Progenitor cell of endocrine pancreas (in vitro differentiated cells): ENCODE measurements around the gene LRRC27. TPM values are rescaled to one million over a fixed set of nuclear protein-coding genes. Genes with fewer than 3 reads are reported as not detected.

Experiments used
- DNase-seq: peaks from one replicate; pipeline ENCODE4 v3.0.0; 2021; ENCODE audit warnings: low spot score; ENCODE audit not compliant: unreplicated experiment
- H3K27ac Mint-ChIP-seq: 2 replicates; pipeline ENCODE4 v1.8.0; 2021; ENCODE audit warnings: mild to moderate bottlenecking, moderate library complexity, mixed read lengths
- H3K27me3 Mint-ChIP-seq: 2 replicates; pipeline ENCODE4 v1.8.0; 2021; ENCODE audit warnings: mixed read lengths
- H3K36me3 Mint-ChIP-seq: 2 replicates; pipeline ENCODE4 v1.8.0; 2022; ENCODE audit warnings: mixed read lengths; ENCODE audit not compliant: insufficient read depth
- H3K4me1 Mint-ChIP-seq: 2 replicates; pipeline ENCODE4 v1.8.0; 2021; ENCODE audit warnings: low read depth, mixed read lengths
- H3K4me3 Mint-ChIP-seq: 2 replicates; pipeline ENCODE4 v1.8.0; 2021; ENCODE audit warnings: low read depth, mild to moderate bottlenecking, moderate library complexity, mixed read lengths
- H3K9me3 Mint-ChIP-seq: 2 replicates; pipeline ENCODE4 v1.8.0; 2021; ENCODE audit warnings: low read depth, mixed read lengths
- CTCF ChIP-seq: fragments of 200-600 bp; sonication (generic); IDR thresholded peaks from one replicate; pipeline ENCODE4 v1.5.0; 2021; ENCODE audit warnings: antibody characterized with exemption, mild to moderate bottlenecking; ENCODE audit not compliant: unreplicated experiment
- total RNA-seq: library from RNA; stranded (reverse); gene quantifications from 2 replicates; pipeline ENCODE4 v1.2.1, GENCODE V29; 2021

Gene LRRC27
- total RNA-seq, 1 donor from 2014 or later = 22.1 TPM

GRCh38 chr10:132321726-132322125 lies 10.3 kb upstream of the LRRC27 start:
- H3K36me3 Mint-ChIP-seq = peaks cover 12% of the 10 kb centered on the region
- no peak overlapping the region for H3K4me3 Mint-ChIP-seq

GRCh38 chr10:132322586-132323048 lies 9.4 kb upstream of the LRRC27 start:
- H3K27ac Mint-ChIP-seq = no peak overlapping the region

More at GRCh38 chr10:132321726-132322125, 10.3 kb upstream of the LRRC27 start:
- DNase-seq = no peak
- Mint-ChIP-seq H3K9me3 (no peaks in the 10 kb centered on the region), H3K27me3 (no peaks in the 10 kb centered on the region), H3K4me1 (no peaks in the 10 kb centered on the region), H3K27ac (no peak overlapping the region)
- no peak for TF ChIP-seq CTCF

GRCh38 chr10:132324186-132324585 lies 7.8 kb upstream of the LRRC27 start:
- Mint-ChIP-seq H3K27me3 (no peaks in the 10 kb centered on the region), H3K9me3 (no peaks in the 10 kb centered on the region), H3K4me1 (peaks cover 4% of the 10 kb centered on the region), H3K36me3 (peaks cover 19% of the 10 kb centered on the region), H3K4me3 (no peak overlapping the region), H3K27ac (no peak overlapping the region)
- DNase-seq = no peak
- TF ChIP-seq CTCF = no peak

More at GRCh38 chr10:132322586-132323048, 9.4 kb upstream of the LRRC27 start:
- no peaks in the 10 kb centered on the region for H3K9me3 Mint-ChIP-seq
- peaks cover 17% of the 10 kb centered on the region for H3K36me3 Mint-ChIP-seq
- no peaks in the 10 kb centered on the region for H3K27me3 Mint-ChIP-seq
- TF ChIP-seq CTCF = no peak
- no peak for DNase-seq
- no peaks in the 10 kb centered on the region for H3K4me1 Mint-ChIP-seq
- no peak overlapping the region for H3K4me3 Mint-ChIP-seq

GRCh38 chr10:132326344-132326889 lies 5.6 kb upstream of the LRRC27 start:
- Mint-ChIP-seq H3K27me3 (no peaks in the 10 kb centered on the region), H3K4me1 (peaks cover 19% of the 10 kb centered on the region), H3K36me3 (peaks cover 19% of the 10 kb centered on the region), H3K27ac (no peak overlapping the region), H3K9me3 (no peaks in the 10 kb centered on the region), H3K4me3 (no peak overlapping the region)
- no peak for TF ChIP-seq CTCF
- DNase-seq = no peak

- Mint-ChIP-seq H3K27ac (no peak overlapping the region), H3K9me3 (no peaks in the 10 kb centered on the region), H3K36me3 (peaks cover 19% of the 10 kb centered on the region), H3K4me1 (peaks cover 19% of the 10 kb centered on the region), H3K27me3 (no peaks in the 10 kb centered on the region), H3K4me3 (no peak overlapping the region)
- no peak for DNase-seq
- TF ChIP-seq CTCF = no peak
These were observed 5.1 kb upstream of the LRRC27 start for GRCh38 chr10:132326925-132327324.
